Activated naive CD4-positive, alpha-beta T cell treated with anti-CD3 and anti-CD28 coated beads, Interleukin-2, amount 50 U/mL, for 72 hours (primary cell): ENCODE measurements around the gene KIF5C. TPM values are rescaled to one million over a fixed set of nuclear protein-coding genes. Genes with fewer than 3 reads are reported as not detected.
"Not testable (repeated sequence)": the region's sequence is repeated elsewhere in the genome, so short reads cannot be mapped to it uniquely, and the experiment has no call there.

Source experiments
- ATAC-seq, 2 donors: fragments of 150-1000 bp; cut with Tn5 transposase; 2 replicates each; pipeline ENCODE4 v1.10.0; 2021; ENCODE audit warnings: mild to moderate bottlenecking in 2 of 2, moderate library complexity in 2 of 2
- DNase-seq, 2 donors: peaks; one replicate each; pipeline ENCODE4 v3.0.0; 2021 to 2022; ENCODE audit warnings: low spot score in 2 of 2
- H3K27ac Mint-ChIP-seq, 2 donors: one replicate each; pipeline ENCODE4 v1.8.0; 2022; ENCODE audit warnings: mild to moderate bottlenecking in 2 of 2, mixed read lengths in 2 of 2
- H3K36me3 Mint-ChIP-seq, 2 donors: one replicate each; pipeline ENCODE4 v1.8.0; 2022; ENCODE audit warnings: mixed read lengths in 2 of 2
- H3K9me3 Mint-ChIP-seq, 2 donors: one replicate each; pipeline ENCODE4 v1.8.0; 2022; ENCODE audit warnings: mixed read lengths in 2 of 2
- total RNA-seq, 2 donors: library from RNA; stranded (reverse); gene quantifications; one replicate each; pipeline ENCODE4 v1.2.3, GENCODE V29; 2022

KIF5C gene
- total RNA-seq: 10 to 100 TPM; 16.4 to 26.8 TPM

- peak; percentile 88 to 92 for ATAC-seq
Measured at GRCh38 chr2:148874868-148875341, at the start of gene KIF5C. TSS of gene KIF5C (plus strand) at chr2:148875227. CDS start at chr2:148875618, 391 bp downstream.

DNA sequence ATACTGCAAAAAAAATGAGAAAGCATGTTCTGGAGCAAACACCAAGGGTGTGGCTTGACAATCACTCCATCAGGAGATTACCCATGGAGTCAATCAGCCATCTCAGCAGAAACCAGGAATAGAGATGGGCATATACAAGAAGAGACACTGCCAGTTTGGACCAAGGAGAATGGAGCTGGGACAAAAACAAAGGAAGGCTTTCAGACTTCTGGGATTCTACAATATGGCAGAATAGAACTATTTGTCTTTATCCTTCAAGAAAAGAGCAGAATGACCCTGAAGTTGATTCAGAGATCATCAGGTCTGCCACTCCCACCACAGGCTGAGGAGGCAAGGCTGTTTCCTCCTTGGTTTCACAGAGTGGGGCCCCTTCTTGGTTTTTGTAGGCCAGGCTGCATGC, 48.2 kb upstream of the KIF5C start:
- Mint-ChIP-seq H3K36me3 (no peaks in the 10 kb centered on the region), H3K27ac (no peak overlapping the region), H3K9me3 (peaks cover 3 to 5% of the 10 kb centered on the region in 2 donors)
- DNase-seq: no peak
- no peak for ATAC-seq

More at GRCh38 chr2:148874868-148875341, at the start of gene KIF5C:
- Mint-ChIP-seq H3K36me3 (peaks cover 0 to 3% of the 10 kb centered on the region in 2 donors), H3K27ac (peak within 1 kb of the TSS; percentile 38 to 55), H3K9me3 (no peaks in the 10 kb centered on the region)
- peak; percentile 83 to 87 for DNase-seq

DNA sequence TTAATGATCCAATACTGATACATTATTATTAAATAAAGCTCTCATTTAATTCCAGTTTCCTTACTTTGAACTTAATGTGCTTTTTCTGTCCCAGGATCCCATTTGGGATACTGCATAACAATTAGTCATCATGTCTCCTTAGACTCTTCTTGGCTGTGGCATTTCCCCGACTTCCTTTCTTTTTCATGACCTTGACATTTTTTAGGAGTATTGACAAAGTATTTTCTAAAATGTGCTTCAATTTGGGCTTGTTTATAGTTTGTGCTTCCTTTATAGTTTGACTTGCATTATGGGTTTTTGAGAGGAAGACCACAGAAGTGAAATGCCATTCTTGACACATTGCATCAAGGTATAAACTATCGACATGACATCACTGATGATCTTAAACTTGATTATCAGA, 46.1 kb upstream of the KIF5C start:
- DNase-seq: no peak
- Mint-ChIP-seq H3K27ac (no peak overlapping the region), H3K36me3 (no peaks in the 10 kb centered on the region), H3K9me3 (peaks cover 3 to 5% of the 10 kb centered on the region in 2 donors)
- no peak for ATAC-seq

DNA sequence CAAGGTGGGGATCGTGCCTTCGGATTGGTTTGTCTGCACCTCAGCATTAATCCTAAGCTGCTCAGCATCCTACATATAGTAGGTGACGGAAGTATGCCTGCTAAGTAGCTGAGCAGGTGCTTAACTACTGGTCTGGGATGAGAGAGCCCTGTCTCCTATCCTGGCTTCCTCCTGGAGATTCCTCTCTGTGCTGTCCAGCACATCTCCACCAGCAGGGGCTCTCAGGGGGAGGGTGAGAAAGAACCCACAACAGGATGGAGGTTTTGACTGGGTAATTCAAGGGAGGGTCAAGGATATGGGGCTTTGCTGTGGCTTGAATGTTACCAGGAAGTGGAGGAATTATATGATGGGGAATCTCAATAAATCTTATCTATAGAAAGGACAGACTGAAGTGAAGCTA, 45.4 kb upstream of the KIF5C start:
- no peak overlapping the region for H3K27ac Mint-ChIP-seq
- H3K9me3 Mint-ChIP-seq: peaks cover 3 to 5% of the 10 kb centered on the region in 2 donors
- H3K36me3 Mint-ChIP-seq: no peaks in the 10 kb centered on the region
- ATAC-seq: no peak
- no peak for DNase-seq

GRCh38 chr2:148832637-148833036, 42.4 kb upstream of the KIF5C start:
- no peak for DNase-seq
- no peaks in the 10 kb centered on the region for H3K36me3 Mint-ChIP-seq
- H3K9me3 Mint-ChIP-seq: peaks cover 0 to 3% of the 10 kb centered on the region in 2 donors
- no peak overlapping the region for H3K27ac Mint-ChIP-seq
- no peak for ATAC-seq

GRCh38 chr2:148842050-148842449, 33.0 kb upstream of the KIF5C start:
- no peaks in the 10 kb centered on the region for H3K36me3 Mint-ChIP-seq
- DNase-seq (no peak), ATAC-seq (no peak)
- H3K27ac Mint-ChIP-seq: no peak overlapping the region
- peaks cover 8 to 11% of the 10 kb centered on the region in 2 donors for H3K9me3 Mint-ChIP-seq

GRCh38 chr2:148848146-148848545, 26.9 kb upstream of the KIF5C start:
- Mint-ChIP-seq H3K27ac (no peak overlapping the region), H3K9me3 (peaks cover 11 to 16% of the 10 kb centered on the region in 2 donors), H3K36me3 (peaks cover 6 to 19% of the 10 kb centered on the region in 2 donors)
- DNase-seq (no peak), ATAC-seq (no peak)

DNA sequence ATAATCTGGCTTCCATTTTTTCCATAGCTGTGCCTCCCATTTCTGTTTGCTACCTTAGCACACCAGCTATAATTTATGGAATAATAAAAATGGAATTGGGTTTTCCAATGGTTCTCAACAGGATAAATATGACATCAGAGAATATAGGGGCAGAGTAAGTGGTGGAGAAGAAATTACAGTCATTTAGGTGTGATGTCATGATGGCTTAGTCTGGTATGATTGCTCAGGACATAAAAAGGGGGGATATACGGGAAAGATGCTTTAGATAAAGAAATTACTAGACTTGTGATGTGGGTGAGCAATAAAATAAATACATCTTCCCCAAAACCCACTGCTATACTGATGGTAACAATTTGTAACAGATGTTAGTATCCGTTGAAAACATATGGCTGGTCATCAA, 21.6 kb upstream of the KIF5C start:
- Mint-ChIP-seq H3K9me3 (peaks cover 5 to 11% of the 10 kb centered on the region in 2 donors), H3K36me3 (peaks cover under 1 to 12% of the 10 kb centered on the region in 2 donors), H3K27ac (no peak overlapping the region)
- ATAC-seq (no peak), DNase-seq (no peak)

DNA sequence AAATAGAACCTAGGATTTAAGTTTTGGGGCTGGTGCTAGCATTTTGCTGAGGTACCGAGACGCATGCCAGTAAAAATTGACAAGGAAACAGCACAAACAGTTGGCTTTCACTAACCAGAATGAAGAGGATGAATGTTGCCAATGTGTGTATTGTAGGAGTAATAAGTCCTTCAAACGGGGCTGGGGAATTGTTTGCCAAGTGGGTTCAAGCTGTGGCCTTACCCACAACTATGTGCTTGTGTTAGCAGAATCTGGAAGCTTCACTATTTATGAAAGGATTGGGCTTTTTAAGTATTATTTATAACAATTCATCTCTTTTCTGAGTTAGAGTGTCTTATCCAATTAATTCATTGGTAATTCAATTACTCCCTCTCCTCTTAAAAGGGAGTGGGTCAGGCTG, 15.0 kb upstream of the KIF5C start:
- no peak overlapping the region for H3K27ac Mint-ChIP-seq
- H3K9me3 Mint-ChIP-seq: no peaks in the 10 kb centered on the region
- H3K36me3 Mint-ChIP-seq: no peaks in the 10 kb centered on the region
- DNase-seq: no peak
- ATAC-seq: no peak

- DNase-seq: no peak
- no peaks in the 10 kb centered on the region for H3K9me3 Mint-ChIP-seq
Measured at GRCh38 chr2:148861367-148861766, 13.7 kb upstream of the KIF5C start.

DNA sequence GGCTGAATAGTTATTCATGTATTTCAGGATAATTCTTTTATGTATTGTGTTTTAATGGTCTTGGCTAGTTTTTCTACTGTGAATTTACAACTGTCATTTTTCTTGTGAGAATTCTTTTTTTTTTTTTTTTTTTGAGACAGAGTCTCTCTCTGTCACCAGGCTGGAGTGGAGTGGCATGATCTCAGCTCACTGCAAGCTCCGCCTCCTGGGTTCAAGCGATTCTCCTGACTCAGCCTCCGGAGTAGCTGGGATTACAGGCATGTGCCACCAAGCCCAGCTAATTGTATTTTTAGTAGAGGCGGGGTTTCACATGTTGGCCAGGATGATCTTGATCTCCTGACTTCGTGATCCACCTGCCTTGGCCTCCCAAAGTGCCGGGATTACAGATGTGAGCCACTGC, 12.5 kb upstream of the KIF5C start:
- ATAC-seq, H3K27ac Mint-ChIP-seq, H3K9me3 Mint-ChIP-seq, DNase-seq, H3K36me3 Mint-ChIP-seq: not testable (repeated sequence)

More at GRCh38 chr2:148861367-148861766, 13.7 kb upstream of the KIF5C start:
- Mint-ChIP-seq H3K27ac (no peak overlapping the region), H3K36me3 (no peaks in the 10 kb centered on the region)
- no peak for ATAC-seq

GRCh38 chr2:148865512-148865911, 9.5 kb upstream of the KIF5C start:
- Mint-ChIP-seq H3K27ac (no peak overlapping the region), H3K9me3 (no peaks in the 10 kb centered on the region), H3K36me3 (peaks cover 0 to 6% of the 10 kb centered on the region in 2 donors)
- DNase-seq: no peak
- no peak for ATAC-seq

- no peak for ATAC-seq
- H3K36me3 Mint-ChIP-seq: peaks cover 0 to 6% of the 10 kb centered on the region in 2 donors
Measured at GRCh38 chr2:148866091-148866490, 8.9 kb upstream of the KIF5C start.

DNA sequence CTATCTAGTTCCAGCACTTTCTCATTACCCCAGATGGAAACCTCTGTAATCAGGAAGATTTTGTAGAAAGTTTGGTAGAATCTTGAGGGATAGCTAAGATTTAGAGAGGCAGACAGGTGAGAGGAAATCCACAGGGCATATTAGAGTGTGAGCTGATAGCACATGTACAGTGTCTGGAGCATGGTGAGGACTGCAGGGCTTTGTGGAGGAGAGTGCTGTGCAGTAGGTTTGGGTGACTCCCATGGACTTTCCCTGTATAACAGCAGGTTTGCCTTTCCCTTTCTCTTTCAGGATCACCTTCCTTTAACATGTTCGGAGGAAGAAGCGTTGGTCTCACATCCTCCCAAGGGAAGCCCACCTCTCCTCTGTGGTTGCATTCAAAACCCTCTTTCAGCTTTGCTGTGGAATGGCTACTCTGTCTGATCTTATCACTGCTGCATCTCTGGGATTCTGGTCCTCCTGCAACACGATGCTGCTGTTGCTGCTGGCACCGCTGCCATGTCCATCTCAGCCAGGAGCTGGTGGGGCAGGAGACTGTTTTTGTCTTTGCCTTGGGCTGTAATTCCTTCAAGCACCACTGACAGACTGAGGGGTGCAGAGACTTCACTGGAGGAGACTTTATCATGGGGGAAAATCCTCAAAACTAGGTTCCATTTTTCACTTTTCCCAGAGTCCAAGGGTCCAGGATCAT, 7.8 kb upstream of the KIF5C start:
- peaks cover 0 to 6% of the 10 kb centered on the region in 2 donors for H3K36me3 Mint-ChIP-seq
- no peak overlapping the region for H3K27ac Mint-ChIP-seq
- no peak for ATAC-seq
- no peaks in the 10 kb centered on the region for H3K9me3 Mint-ChIP-seq
- no peak for DNase-seq

More at GRCh38 chr2:148866091-148866490, 8.9 kb upstream of the KIF5C start:
- Mint-ChIP-seq H3K27ac (no peak overlapping the region), H3K9me3 (no peaks in the 10 kb centered on the region)
- DNase-seq: no peak

- peaks cover 0 to 2% of the 10 kb centered on the region in 2 donors for H3K36me3 Mint-ChIP-seq
- H3K27ac Mint-ChIP-seq: no peak overlapping the region
- DNase-seq: peak in 1 of 2 donors; percentile 24
- no peaks in the 10 kb centered on the region for H3K9me3 Mint-ChIP-seq
- peak; percentile 33 to 43 for ATAC-seq
Measured at GRCh38 chr2:148875387-148876051, 492 bp downstream of the KIF5C start.

DNA sequence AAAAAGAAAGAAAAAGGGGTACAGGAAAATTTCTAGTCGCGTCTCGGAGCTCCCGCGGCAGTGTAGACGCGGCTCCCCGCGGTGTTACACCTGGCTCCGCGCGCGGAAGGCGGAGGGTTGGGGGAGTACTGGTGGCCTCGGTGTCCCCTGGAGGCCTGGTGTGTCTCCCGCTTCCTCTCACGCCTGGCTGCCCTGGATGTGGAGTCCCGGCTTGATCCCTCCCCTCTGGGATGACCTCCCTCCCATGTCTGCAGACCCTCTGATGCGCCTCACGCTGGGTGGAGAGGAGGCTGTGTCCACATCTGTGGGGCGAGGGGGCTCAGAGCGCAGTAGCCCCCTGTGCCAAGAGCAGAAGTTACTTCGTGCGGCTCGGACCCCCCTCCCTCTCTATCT, 1.2 kb downstream of the KIF5C start:
- peak; percentile 16 to 21 for ATAC-seq
- DNase-seq: peak in 1 of 2 donors; percentile 34
- H3K27ac Mint-ChIP-seq: peak overlapping the region; percentile 38 to 55
- peaks cover 0 to 6% of the 10 kb centered on the region in 2 donors for H3K36me3 Mint-ChIP-seq
- H3K9me3 Mint-ChIP-seq: no peaks in the 10 kb centered on the region

GRCh38 chr2:148876595-148877402, 1.8 kb downstream of the KIF5C start:
- DNase-seq: peak; percentile 45 to 61

More at GRCh38 chr2:148876595-148877402, 1.8 kb downstream of the KIF5C start:
- no peaks in the 10 kb centered on the region for H3K9me3 Mint-ChIP-seq
- peak overlapping the region; percentile 55 to 87 for H3K27ac Mint-ChIP-seq
- peaks cover 0 to 6% of the 10 kb centered on the region in 2 donors for H3K36me3 Mint-ChIP-seq
- ATAC-seq: peak; percentile 49 to 51
